GM18517 (cell line): Measurements from ENCODE around the gene ECSCR.
"Not testable (repeated sequence)": the region's sequence is repeated elsewhere in the genome, so short reads cannot be mapped to it uniquely, and the experiment has no call there.

Source experiments
- ATAC-seq: cut with Tn5 transposase; IDR thresholded peaks from one replicate; pipeline ENCODE4 v1.9.1; 2021; ENCODE audit warnings: mild to moderate bottlenecking, moderate library complexity; ENCODE audit not compliant: unreplicated experiment

ECSCR gene

GRCh38 chr5:139446956-139447779 is 15.4 kb downstream of the ECSCR start:
- peak; percentile 53 for ATAC-seq

GRCh38 chr5:139445325-139446170 is 17.0 kb downstream of the ECSCR start:
- ATAC-seq, result no peak

GRCh38 chr5:139443831-139444453 is 18.6 kb downstream of the ECSCR start:
- no peak for ATAC-seq

GRCh38 chr5:139440416-139440815 is 22.1 kb downstream of the ECSCR start:
- ATAC-seq, result not testable (repeated sequence)

- ATAC-seq, result peak; percentile 85
Measured at GRCh38 chr5:139439013-139439903, 23.3 kb downstream of the ECSCR start, which contains the start of gene DNAJC18. Gene DNAJC18, minus strand, starts transcription at chr5:139439525. Its CDS starts 80 bp downstream, at chr5:139439445.

- ATAC-seq, result no peak
Measured at GRCh38 chr5:139438707-139439012, 23.9 kb downstream of the ECSCR start.

- ATAC-seq, result no peak
Measured at GRCh38 chr5:139435676-139436075, 26.9 kb downstream of the ECSCR start.

- ATAC-seq, result no peak
Measured at GRCh38 chr5:139431706-139432105, 30.8 kb downstream of the ECSCR start.

GRCh38 chr5:139430015-139430414 is 32.5 kb downstream of the ECSCR start:
- ATAC-seq, result no peak

GRCh38 chr5:139426203-139426885 is 36.2 kb downstream of the ECSCR start:
- ATAC-seq, result no peak

GRCh38 chr5:139425497-139425896 is 37.0 kb downstream of the ECSCR start:
- no peak for ATAC-seq

GRCh38 chr5:139422307-139422893 is 40.1 kb downstream of the ECSCR start:
- ATAC-seq, result no peak

- ATAC-seq, result no peak
Measured at GRCh38 chr5:139419226-139420192, 43.0 kb downstream of the ECSCR start.

GRCh38 chr5:139418793-139419192 is 43.8 kb downstream of the ECSCR start:
- no peak for ATAC-seq

- no peak for ATAC-seq
Measured at GRCh38 chr5:139417214-139417613, 45.3 kb downstream of the ECSCR start.

- no peak for ATAC-seq
Measured at GRCh38 chr5:139416651-139417050, 45.9 kb downstream of the ECSCR start.

GRCh38 chr5:139415869-139416268 is 46.7 kb downstream of the ECSCR start:
- no peak for ATAC-seq

GRCh38 chr5:139415221-139415861 is 47.2 kb downstream of the ECSCR start:
- ATAC-seq, result no peak
